Inflammatory macrophage (primary cell): ENCODE data around the gene CROCC2.

Source experiments
- DNase-seq, 2 donors: peaks; one replicate each; pipeline ENCODE4 v3.0.0-alpha.2; 2020 to 2022

CROCC2 gene

GRCh38 chr2:241040081-241040803 lies 134.1 kb downstream of the CROCC2 start:
- no peak for DNase-seq

- DNase-seq, result no peak
Observed at GRCh38 chr2:241041589-241042158, 135.5 kb downstream of the CROCC2 start.
